GM18502 (cell line): ENCODE results near the gene ARHGAP6.

ENCODE experiments used
- ATAC-seq: cut with Tn5 transposase; IDR thresholded peaks from one replicate; pipeline ENCODE4 v1.9.1; 2021; ENCODE audit warnings: mild to moderate bottlenecking; ENCODE audit not compliant: unreplicated experiment, poor library complexity

ARHGAP6 gene

GRCh38 chrX:11465648-11466411 lies 199.9 kb downstream of the ARHGAP6 start:
- ATAC-seq = no peak

- no peak for ATAC-seq
Observed at GRCh38 chrX:11464836-11465463, 200.8 kb downstream of the ARHGAP6 start.

- no peak for ATAC-seq
Observed at GRCh38 chrX:11464380-11464779, 201.3 kb downstream of the ARHGAP6 start.

GRCh38 chrX:11462648-11463047 lies 203.1 kb downstream of the ARHGAP6 start:
- no peak for ATAC-seq

GRCh38 chrX:11462136-11462535 lies 203.6 kb downstream of the ARHGAP6 start:
- ATAC-seq = no peak

- ATAC-seq = no peak
Observed at GRCh38 chrX:11461201-11462001, 204.3 kb downstream of the ARHGAP6 start.

GRCh38 chrX:11460347-11460746 lies 205.4 kb downstream of the ARHGAP6 start:
- no peak for ATAC-seq

- no peak for ATAC-seq
Observed at GRCh38 chrX:11458170-11458569, 207.6 kb downstream of the ARHGAP6 start.

- no peak for ATAC-seq
Observed at GRCh38 chrX:11451151-11451550, 214.6 kb downstream of the ARHGAP6 start.

GRCh38 chrX:11450354-11450753 lies 215.4 kb downstream of the ARHGAP6 start:
- no peak for ATAC-seq

GRCh38 chrX:11449613-11450012 lies 216.1 kb downstream of the ARHGAP6 start:
- no peak for ATAC-seq

- ATAC-seq = no peak
Observed at GRCh38 chrX:11447418-11447817, 218.3 kb downstream of the ARHGAP6 start.

GRCh38 chrX:11446949-11447348 lies 218.8 kb downstream of the ARHGAP6 start:
- no peak for ATAC-seq

GRCh38 chrX:11446336-11446735 lies 219.4 kb downstream of the ARHGAP6 start:
- ATAC-seq = no peak

- ATAC-seq = no peak
Observed at GRCh38 chrX:11445540-11445939, 220.2 kb downstream of the ARHGAP6 start.

GRCh38 chrX:11444052-11444451 lies 221.7 kb downstream of the ARHGAP6 start:
- ATAC-seq = no peak

GRCh38 chrX:11439846-11440245 lies 225.9 kb downstream of the ARHGAP6 start:
- no peak for ATAC-seq

GRCh38 chrX:11438767-11439166 lies 227.0 kb downstream of the ARHGAP6 start:
- no peak for ATAC-seq

- no peak for ATAC-seq
Observed at GRCh38 chrX:11438380-11438723, 227.4 kb downstream of the ARHGAP6 start.

- ATAC-seq = no peak
Observed at GRCh38 chrX:11437642-11438379, 227.9 kb downstream of the ARHGAP6 start.

- ATAC-seq = no peak
Observed at GRCh38 chrX:11435568-11435967, 230.2 kb downstream of the ARHGAP6 start.
